Measurements from ENCODE around the gene MAG.
A peak's percentile ranks its signal among the peaks of the same experiment; 100 is the strongest.

DNA sequence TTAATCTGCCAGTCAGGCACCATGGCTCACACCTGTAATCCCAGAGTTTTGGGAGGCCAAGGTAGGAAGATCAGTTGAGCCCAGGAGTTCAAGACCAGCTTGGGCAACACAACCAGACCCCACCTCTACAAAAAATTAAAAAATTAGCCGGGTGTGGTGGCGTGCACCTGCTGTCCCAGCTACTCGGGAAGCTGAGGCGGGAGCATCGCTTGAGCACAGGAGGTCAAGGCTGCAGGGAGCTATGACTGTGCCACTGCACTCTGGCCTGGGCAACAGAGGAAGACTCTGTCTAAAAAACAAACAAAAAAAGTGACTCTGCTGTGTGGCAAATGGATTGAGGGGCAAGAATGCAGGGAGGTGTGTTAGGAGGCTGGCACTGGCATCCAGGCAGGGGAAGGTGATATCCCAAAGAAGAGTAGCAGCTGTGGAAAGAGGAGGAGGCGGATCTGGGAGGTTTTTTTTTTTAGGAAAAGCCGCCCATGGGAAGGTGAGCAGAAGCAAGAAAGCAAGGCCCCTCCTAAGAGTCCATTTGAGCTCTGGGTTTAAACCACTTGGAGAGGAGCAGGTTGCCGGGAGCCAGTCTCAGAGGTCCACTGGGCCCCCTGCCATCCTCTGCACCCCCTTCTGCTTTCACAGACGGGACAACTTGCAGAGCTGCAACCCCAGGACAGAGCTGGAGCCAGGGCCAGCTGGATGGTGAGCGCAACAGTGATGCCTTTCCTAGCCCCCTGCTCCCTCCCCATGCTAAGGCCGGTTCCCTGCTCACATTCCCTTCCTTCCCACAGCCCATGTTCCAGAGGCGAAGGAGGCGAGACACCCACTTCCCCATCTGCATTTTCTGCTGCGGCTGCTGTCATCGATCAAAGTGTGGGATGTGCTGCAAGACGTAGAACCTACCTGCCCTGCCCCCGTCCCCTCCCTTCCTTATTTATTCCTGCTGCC lies 7.5 kb upstream of the MAG start:
- TF ChIP-seq, protein P1, sequence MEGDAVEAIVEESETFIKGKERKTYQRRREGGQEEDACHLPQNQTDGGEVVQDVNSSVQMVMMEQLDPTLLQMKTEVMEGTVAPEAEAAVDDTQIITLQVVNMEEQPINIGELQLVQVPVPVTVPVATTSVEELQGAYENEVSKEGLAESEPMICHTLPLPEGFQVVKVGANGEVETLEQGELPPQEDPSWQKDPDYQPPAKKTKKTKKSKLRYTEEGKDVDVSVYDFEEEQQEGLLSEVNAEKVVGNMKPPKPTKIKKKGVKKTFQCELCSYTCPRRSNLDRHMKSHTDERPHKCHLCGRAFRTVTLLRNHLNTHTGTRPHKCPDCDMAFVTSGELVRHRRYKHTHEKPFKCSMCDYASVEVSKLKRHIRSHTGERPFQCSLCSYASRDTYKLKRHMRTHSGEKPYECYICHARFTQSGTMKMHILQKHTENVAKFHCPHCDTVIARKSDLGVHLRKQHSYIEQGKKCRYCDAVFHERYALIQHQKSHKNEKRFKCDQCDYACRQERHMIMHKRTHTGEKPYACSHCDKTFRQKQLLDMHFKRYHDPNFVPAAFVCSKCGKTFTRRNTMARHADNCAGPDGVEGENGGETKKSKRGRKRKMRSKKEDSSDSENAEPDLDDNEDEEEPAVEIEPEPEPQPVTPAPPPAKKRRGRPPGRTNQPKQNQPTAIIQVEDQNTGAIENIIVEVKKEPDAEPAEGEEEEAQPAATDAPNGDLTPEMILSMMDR (IDR thresholded peaks at IDR 0.05; ENCODE audit: insufficient read depth, low read length), result no peak
- TF ChIP-seq REST (IDR thresholded peaks at IDR 0.05; ENCODE audit: insufficient replicate concordance, low read depth) (no peak), SPI1 (IDR thresholded peaks at IDR 0.05; ENCODE audit: borderline replicate concordance, low read depth) (peak; percentile 37; the same call in 1 of the 2 replicates), GABPA (IDR thresholded peaks at IDR 0.05; ENCODE audit: low read depth) (no peak)

Measured in HL-60 (cell line).